Measurements from ENCODE around the gene ZNF331.

GRCh38 chr19:53596056-53596455, 58.1 kb downstream of the ZNF331 start:
- no peak for TF ChIP-seq TAF1 (IDR thresholded peaks at IDR 0.05; ENCODE audit: low read depth)
- TF ChIP-seq REST (IDR thresholded peaks at IDR 0.05; ENCODE audit: low read depth) = no peak
- TF ChIP-seq TCF12 (IDR thresholded peaks at IDR 0.05; ENCODE audit: low read depth) = no peak
- TF ChIP-seq CEBPB (IDR thresholded peaks at IDR 0.05) = no peak
- no peak for TF ChIP-seq EP300 (IDR thresholded peaks at IDR 0.05; ENCODE audit: borderline replicate concordance)
